Measurements from ENCODE around the gene AK8. TPM values are rescaled to one million over a fixed set of nuclear protein-coding genes. Genes with fewer than 3 reads are reported as not detected.

AK8 gene
- total and polyA plus RNA-seq, 9 of the 15 experiments (the other 6 are each of a cell fraction or from before 2014, with no cell fraction given): 0.06 to 0.37 TPM; not detected in 7

- BruUV-seq (replicated peaks): no TSS peak
- WGBS (ENCODE audit: insufficient coverage, low coverage, missing lambda C conversion rate): 4% methylated on average over 8 of the region's 8 CpGs
Observed at GRCh38 chr9:132866898-132867297, 11.2 kb downstream of the AK8 start.

More at GRCh38 chr9:132866898-132867297, 11.2 kb downstream of the AK8 start:
- H4K20me1 ChIP-seq (replicated peaks; ENCODE audit: control insufficient read depth, insufficient read depth, low read length): no peaks in the 10 kb centered on the region; the same call in 1 of the 2 replicates
- H3K36me3 ChIP-seq (ENCODE audit: control insufficient read depth, insufficient read depth, low read length): no peaks in the 10 kb centered on the region
- ChIA-PET CTCF (ENCODE audit: low intra/inter-chr PET ratio) (no interaction called here), POLR2A (interaction anchor here (0.7 to 1.1 kb wide), 3 partner anchors 8 to 94 kb away, joined by 3 read pairs; partner anchors contain the start of gene SPACA9)
- no peaks in the 10 kb centered on the region for H3K9me3 ChIP-seq (replicated peaks; ENCODE audit: control insufficient read depth, insufficient read depth, low read depth, low read length)
- H3K4me3 ChIP-seq: no peak overlapping the region
- no peaks in the 10 kb centered on the region for H3K79me2 ChIP-seq (ENCODE audit: control insufficient read depth, insufficient read depth, low read length)
- DNase-seq (ENCODE audit: extremely low read depth in 1 of 4, low spot score in 3 of 4): no peak
- no peak overlapping the region for H3K27ac ChIP-seq (ENCODE audit: extremely low read depth, low read depth, low read length)
- no peak for ATAC-seq
- intact Hi-C loops (cut with micrococcal nuclease) (no loop called here), in situ Hi-C loops (cut with MboI) (no loop called here)
- peaks cover 0 to 3% of the 10 kb centered on the region in 2 experiments; a peak in 2 of 5 replicates for H3K4me1 ChIP-seq (replicated peaks in 1 of 2; ENCODE audit: control insufficient read depth in 2 of 2, insufficient read depth in 2 of 2, low read length in 2 of 2)
- no peaks in the 10 kb centered on the region for H3K9me1 ChIP-seq (ENCODE audit: control insufficient read depth, insufficient read depth, low read length)
- no peak overlapping the region for H3K4me2 ChIP-seq (ENCODE audit: insufficient read depth, low read length)
- no peak overlapping the region for H3K9ac ChIP-seq (ENCODE audit: insufficient read depth in 1 of 2, low read depth in 2 of 2, low read length in 2 of 2)
- no peak overlapping the region for H2AFZ ChIP-seq (ENCODE audit: low read depth, low read length)
- TF ChIP-seq, protein P1, sequence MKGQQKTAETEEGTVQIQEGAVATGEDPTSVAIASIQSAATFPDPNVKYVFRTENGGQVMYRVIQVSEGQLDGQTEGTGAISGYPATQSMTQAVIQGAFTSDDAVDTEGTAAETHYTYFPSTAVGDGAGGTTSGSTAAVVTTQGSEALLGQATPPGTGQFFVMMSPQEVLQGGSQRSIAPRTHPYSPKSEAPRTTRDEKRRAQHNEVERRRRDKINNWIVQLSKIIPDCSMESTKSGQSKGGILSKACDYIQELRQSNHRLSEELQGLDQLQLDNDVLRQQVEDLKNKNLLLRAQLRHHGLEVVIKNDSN (CRISPR knock-in tag; IDR thresholded peaks at IDR 0.05): no peak
- no peak for TF ChIP-seq CBFA2T2 (conservative IDR thresholded peaks at IDR 0.05)
- no peak for TF ChIP-seq ZNF76 (CRISPR knock-in tag; IDR thresholded peaks at IDR 0.05; ENCODE audit: borderline replicate concordance)
- TF ChIP-seq ZNF75A (CRISPR knock-in tag; IDR thresholded peaks at IDR 0.05): no peak
- TF ChIP-seq EP300 (IDR thresholded peaks at IDR 0.05; ENCODE audit: low read length): no peak
- no peak for TF ChIP-seq CBX1 (IDR thresholded peaks at IDR 0.05; ENCODE audit: low read depth)
- TF ChIP-seq DIDO1 (tag; IDR thresholded peaks at IDR 0.05; ENCODE audit: low read depth): no peak
- TF ChIP-seq, protein P2, sequence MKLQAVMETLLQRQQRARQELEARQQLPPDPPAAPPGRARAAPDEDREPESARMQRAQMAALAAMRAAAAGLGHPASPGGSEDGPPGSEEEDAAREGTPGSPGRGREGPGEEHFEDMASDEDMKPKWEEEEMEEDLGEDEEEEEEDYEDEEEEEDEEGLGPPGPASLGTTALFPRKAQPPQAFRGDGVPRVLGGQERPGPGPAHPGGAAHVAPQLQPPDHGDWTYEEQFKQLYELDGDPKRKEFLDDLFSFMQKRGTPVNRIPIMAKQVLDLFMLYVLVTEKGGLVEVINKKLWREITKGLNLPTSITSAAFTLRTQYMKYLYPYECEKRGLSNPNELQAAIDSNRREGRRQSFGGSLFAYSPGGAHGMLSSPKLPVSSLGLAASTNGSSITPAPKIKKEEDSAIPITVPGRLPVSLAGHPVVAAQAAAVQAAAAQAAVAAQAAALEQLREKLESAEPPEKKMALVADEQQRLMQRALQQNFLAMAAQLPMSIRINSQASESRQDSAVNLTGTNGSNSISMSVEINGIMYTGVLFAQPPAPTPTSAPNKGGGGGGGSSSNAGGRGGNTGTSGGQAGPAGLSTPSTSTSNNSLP (IDR thresholded peaks at IDR 0.05; ENCODE audit: borderline replicate concordance, low read depth, low read length): no peak
- TF ChIP-seq SUPT5H (IDR thresholded peaks at IDR 0.05): no peak
- H3K27me3 ChIP-seq (ENCODE audit: control insufficient read depth in 2 of 2, insufficient read depth in 2 of 2, low read length in 2 of 2): peaks cover 42 to 79% of the 10 kb centered on the region in 2 experiments
- no peak for FAIRE-seq

All from K562 (cell line).